Activated CD4-positive, alpha-beta T cell treated with anti-CD3 and anti-CD28 coated beads for 48 hours (primary cell): ENCODE results near the gene CEP85L.

ENCODE experiments used
- DNase-seq: peaks from one replicate; pipeline ENCODE4 v3.0.0-alpha.2; 2020

The CEP85L gene

DNA sequence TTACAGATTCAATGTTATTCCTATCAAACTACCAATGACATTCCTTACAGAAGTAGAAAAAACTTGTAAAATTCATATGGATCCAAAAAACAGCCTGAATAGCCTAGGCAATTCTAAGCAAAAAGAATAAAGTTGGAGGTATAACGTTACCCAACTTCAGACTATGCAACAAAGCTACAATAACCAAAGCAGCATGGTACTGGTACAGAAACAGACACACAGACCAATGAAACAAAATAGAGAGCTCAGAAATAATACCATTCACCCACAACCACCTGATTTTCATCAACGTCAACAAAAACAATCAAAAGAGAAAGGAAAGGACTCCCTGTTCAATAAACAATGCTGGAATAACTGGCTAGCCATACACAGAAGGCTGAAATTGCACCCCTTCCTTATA is 120.4 kb downstream of the CEP85L start:
- DNase-seq: no peak

DNA sequence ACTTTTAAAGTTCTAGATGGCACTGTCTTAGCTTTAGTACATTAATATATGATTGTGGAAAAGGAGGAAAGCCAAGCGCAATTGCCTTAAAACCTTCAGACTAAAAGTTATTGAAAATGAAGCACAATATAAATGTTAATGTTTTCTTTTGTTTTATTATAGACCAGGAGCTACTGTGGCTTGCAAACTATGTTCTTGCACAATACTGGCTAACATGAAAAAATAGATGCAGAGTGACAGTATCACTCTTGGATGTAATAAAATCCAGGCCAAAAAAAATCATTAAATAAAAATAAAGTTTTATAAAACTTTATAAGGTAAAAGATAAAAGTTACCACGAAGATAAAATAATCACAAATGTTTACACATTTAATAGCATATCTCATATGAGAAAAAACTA is 121.6 kb downstream of the CEP85L start:
- DNase-seq: no peak

- no peak for DNase-seq
Measured at GRCh38 chr6:118528129-118528528, 123.3 kb downstream of the CEP85L start.

- no peak for DNase-seq
Measured at GRCh38 chr6:118525913-118526780, 125.2 kb downstream of the CEP85L start.

DNA sequence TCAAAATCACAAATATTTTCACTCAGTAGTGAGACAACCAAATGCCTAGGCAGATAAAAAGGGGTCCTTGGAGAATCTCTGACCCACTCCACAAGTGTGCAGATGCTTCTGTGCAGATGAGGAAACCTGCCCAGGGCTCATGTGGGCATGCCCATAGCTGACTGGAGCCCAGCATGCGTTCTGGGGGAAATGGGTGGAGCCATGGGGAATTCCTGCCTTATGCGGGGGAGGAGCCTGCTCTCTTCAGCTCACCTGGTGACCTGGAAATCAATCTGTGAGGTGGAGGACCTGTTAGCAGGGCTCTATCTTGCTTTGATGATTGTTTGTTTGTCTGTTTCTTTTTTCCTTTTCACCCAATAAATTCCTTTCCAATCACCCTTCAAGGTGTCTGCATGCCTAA is 126.7 kb downstream of the CEP85L start:
- DNase-seq: no peak

DNA sequence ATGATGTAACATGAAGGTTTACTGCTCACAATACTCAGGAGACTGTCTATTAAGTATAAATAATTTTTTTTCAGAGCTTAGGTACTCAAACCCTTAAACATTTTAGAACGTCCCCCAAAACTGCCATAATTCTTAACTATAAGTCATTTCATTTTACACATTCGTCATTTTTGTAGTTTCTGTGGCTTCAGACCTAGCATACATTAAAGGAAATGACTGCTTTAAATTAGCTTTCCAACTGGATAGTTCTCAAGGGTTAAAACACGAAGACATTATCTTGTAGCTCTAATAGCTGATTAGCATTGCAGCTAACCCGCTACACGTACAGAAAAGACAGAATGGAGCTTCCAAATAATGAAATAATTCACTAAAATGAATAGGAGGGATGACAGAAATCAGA is 128.2 kb downstream of the CEP85L start:
- no peak for DNase-seq

DNA sequence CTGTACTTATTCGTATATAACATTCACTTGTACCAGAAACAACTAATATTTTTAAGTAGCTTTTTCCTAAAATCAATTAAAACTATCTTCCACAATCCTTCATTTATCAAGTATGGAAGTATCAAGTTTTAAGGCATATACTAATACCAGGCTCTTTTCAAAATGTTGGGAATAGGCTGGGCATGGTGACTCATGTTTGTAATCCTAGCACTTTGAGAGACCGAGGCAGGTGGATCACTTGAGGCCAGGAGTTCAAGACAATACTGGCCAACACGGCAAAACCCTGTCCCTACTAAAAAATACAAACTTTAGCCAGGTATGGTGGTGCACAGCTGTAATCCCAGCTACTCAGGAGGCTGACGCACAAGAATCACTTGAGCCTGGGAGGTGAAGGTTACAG is 129.0 kb downstream of the CEP85L start:
- no peak for DNase-seq

GRCh38 chr6:118514689-118515088 is 136.7 kb downstream of the CEP85L start:
- no peak for DNase-seq

DNA sequence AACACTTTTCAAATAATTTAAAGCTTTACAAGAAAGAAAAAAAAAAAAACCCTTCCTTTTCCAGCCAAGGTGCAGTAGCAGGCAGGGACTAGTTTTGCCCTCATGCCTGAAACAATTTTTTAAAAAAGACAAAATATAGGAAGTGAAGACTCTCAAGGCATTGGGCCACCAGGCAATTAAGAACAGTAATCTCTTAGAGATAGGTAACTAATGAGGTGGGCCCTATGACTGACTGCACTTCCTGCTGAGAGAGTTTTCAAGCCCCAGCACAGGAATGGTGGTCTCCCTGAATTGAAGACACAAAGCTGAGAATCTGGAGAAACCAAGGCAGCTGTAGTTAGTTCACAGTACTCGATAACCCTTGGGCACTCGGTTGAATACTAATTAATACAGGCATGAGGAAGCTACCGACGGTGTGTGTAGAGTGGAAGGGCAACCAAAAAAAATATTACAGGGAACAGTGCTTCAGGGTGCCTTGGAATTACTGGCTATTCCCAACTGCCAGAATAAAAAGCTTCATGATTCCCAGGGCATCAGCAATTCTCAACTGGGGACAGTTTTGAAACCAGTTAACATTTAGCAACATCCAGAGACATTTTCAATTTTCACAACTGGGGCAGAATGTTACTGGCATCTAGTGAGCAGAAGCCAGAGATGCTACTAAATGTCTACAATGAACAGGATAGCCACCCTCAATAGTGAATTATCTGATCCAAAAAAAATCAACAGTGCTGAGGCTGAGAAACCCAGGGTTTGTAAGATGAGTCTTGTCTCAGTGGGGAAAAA is 139.3 kb downstream of the CEP85L start:
- DNase-seq: no peak

GRCh38 chr6:118509009-118509617 is 142.3 kb downstream of the CEP85L start:
- no peak for DNase-seq

GRCh38 chr6:118507636-118508035 is 143.8 kb downstream of the CEP85L start:
- DNase-seq: no peak

DNA sequence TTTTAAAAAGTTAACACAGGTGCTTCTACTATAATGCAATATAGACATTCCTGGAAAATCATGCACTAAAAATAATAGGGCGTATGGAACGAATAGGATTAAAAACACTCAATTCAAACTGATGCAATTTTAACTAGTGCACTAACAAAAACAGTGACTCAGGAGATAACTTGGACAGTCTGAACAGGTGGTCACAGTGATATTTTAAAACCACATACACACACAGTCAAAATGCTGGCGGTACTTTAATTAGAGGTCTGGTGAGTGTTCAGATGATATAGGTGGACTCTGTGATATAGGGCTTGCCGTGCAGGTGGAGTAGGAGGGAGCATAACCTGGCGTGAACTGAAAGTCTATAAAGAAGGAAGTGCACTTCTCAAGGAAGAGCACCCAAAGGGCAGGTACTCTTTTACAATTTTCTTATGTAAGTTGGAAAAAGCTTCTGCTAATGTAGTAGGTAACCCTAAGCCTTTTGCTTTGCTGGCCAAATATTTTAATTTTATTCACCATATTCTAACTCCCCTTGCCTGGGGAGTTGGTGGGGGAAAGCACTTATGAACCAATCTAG is 145.2 kb downstream of the CEP85L start:
- no peak for DNase-seq

DNA sequence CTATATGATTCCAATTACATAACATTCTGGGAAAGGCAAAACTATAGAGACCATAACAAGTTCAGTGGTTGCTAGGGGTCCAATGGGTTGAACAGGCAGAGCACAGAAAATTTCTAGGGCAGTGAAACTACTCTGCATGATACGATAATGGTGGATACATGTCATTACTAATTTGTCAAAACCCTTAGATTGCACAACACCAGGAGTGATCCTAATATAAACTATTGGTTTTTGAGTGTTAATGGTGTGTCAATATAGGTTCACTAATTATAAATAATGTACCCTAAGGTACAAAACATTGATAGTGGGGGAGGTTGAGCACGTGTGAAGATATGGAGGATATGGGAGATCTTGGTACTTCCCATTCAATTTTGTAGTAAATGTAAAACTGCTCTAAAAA is 145.7 kb downstream of the CEP85L start:
- DNase-seq: no peak

- no peak for DNase-seq
Measured at GRCh38 chr6:118504611-118505010, 146.8 kb downstream of the CEP85L start.

DNA sequence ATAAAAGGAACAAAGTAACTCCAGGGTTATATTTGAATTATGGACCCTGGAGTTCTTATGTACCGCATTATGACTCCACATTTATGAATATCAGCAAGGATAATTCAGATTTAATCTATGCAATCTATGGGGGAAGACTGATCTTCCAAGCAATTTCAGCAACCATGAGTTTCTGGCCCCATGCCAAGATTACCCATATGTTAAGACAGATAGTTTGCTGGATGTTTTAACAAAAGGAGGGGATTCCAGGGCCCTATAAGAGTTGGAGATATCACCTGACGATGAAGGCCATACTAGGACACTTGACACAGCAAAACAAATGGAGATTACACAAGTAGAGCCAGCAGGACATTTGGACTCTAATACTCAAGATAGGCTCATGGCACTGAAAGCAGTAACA is 149.2 kb downstream of the CEP85L start:
- DNase-seq: no peak

- DNase-seq: no peak
Measured at GRCh38 chr6:118501765-118502164, 149.6 kb downstream of the CEP85L start.

DNA sequence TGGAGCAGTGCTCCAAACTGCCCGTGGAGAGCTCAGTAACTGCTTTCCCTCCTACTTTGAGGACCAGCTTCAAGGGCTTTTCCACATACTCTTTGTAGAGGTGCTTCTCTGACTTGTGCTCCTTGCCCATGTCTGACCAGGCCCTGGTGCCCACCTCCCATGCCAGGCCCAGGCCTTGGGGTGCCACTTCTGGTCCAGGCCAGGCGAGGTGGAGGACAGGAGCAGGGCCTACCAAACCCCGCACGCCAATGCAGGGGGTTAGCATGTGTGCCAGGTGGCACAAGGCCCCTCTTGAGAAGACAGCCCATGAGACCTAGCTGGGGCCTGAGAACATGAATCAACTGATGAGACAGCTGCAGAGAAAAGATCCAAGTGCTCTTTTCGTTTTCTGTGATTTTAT is 150.3 kb downstream of the CEP85L start:
- DNase-seq: no peak

DNA sequence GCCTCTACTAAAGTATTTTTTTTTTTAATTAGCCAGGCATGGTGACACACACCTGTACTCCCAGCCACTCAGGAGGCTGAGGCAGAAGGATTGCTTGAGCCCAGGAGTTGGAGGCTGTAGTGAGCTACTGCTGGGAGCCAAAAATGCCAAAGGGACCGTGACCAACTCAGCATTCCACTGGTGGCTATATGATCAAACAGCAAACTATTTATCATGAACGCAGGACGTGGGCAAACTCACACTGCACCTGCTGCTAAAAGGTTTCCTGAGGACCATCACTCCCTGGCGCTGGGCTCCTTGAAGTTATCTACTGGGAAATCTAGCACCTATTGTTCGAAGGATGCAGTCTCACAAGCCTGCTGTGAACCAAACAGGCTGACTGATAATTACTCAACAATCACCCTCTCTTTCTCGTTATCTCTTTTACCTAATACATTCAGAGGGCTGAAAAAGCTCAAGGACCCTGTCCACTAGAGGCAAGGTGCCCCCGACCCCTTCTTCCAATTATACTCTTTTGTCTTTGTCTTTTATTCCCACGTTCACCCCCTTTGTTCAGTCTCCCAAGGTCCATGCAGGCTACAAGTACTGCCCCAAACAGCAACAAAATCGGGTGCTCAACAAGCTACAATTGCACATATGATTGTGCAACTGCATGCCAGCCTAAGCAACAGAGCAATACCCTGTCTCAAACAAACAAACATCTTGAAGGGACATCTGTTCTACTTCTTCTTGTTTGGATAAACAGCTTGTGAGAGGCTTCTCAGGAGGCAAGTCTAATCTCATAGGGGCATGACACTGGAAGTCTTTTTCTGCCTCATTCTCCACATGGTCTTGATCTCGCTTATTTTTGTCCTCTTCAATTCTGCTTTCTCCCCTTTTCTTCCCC is 151.0 kb downstream of the CEP85L start:
- no peak for DNase-seq

GRCh38 chr6:118495485-118496280 is 155.7 kb downstream of the CEP85L start:
- DNase-seq: no peak

GRCh38 chr6:118494091-118494490 is 157.3 kb downstream of the CEP85L start:
- DNase-seq: no peak

DNA sequence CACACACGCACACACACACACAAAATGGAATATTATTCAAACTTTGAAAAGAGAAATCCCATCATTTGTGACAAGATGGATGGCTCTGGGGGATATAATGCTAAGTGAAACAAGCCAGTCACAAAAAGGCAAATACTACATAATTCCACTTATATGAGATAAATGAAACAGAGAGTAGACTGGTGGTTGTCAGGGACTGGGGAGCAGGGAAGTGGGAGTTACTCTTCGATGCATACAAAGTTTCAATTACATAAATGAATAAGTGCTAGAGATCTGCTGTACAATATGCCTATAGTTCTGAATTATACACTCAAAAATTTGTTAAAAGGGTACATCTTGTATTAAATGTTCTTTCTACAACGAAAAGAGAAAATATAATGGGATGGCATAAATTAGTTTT is 161.4 kb downstream of the CEP85L start:
- no peak for DNase-seq

- no peak for DNase-seq
Measured at GRCh38 chr6:118488631-118489030, 162.8 kb downstream of the CEP85L start.
